Activated CD4-positive, alpha-beta T cell treated with anti-CD3 and anti-CD28 coated beads for 4 hours (primary cell): ENCODE data around the gene IFNLR1.
A peak's percentile ranks its signal among the peaks of the same experiment; 100 is the strongest.

Source experiments
- DNase-seq, 2 donors: peaks; one replicate each; pipeline ENCODE4 v3.0.0-alpha.2; 2020

Gene IFNLR1

GRCh38 chr1:24205345-24206082, 18.4 kb upstream of the IFNLR1 start:
- DNase-seq: no peak

DNA sequence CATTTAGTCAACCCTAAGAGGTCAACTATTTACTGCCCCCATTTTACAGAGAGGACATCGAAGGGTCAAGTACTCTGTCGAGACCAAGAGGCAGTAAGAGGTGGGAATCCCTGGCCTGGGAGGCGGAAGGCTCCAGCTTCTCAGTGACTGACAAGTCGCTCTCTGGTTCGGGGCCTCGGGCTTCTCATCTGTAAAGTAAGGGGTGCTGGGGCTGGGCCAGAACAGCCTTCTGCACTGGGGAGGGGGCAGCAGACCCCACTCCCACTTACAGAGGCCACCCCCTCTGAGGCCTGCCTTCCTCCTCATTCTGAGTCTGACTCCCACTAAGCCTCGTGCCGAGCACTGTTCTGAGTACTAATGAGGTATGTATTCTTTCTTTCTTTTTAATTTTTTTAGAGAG, 17.0 kb upstream of the IFNLR1 start:
- no peak for DNase-seq

- DNase-seq: no peak
Observed at GRCh38 chr1:24203404-24203803, 16.3 kb upstream of the IFNLR1 start.

GRCh38 chr1:24202987-24203386, 15.9 kb upstream of the IFNLR1 start:
- DNase-seq: no peak

DNA sequence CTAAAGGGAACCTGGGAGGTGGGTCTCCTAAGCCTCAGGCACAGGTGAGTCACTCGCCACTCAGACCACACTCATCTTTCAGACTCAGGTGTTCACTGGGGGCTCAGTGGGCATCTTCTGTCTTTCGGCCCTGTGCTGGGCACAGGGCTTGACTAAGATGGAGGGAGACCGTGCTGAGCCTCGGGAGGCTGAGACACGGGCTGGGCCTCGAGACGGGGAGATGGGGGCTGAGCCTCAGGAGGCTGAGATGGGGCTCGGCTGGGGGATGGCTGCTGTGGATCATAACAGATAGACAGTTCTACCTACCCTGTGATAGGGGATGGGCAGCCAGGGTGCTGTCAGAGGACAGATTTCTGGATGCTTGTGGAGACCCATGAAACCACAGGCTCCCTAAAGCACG, 15.5 kb upstream of the IFNLR1 start:
- no peak for DNase-seq

- peak; percentile 32 to 63 for DNase-seq
Observed at GRCh38 chr1:24201941-24202440, 14.9 kb upstream of the IFNLR1 start.

DNA sequence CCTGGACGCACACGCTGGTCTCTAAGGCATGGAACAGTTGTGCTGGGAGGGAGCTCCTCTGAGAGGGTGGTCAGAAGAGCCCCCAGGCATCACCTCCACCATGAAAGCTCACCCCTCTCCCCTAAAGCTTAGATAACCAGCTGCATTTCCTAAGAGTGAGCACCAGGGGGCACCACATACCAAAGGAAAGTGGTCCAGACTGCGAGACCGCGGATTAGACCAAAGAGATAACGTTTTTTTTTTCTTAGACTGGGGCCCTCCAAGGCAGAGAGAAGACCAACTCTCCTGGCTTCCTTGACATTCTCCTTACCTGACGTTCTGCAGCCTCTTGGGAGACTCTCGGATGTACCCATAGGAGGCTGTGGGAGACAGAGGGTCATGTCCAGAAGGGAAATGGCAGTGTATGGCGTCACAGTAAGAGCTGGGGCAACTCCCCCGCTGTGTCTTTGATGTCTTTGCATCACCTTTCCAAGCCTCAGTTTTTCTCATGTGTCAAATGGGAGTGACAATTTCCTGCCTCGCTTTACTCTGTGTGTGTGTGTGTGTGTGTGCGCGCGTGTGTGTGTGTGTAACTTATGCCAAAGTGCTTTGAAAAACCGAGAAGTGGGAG, 12.3 kb upstream of the IFNLR1 start:
- peak; percentile 69 to 79 for DNase-seq

- no peak for DNase-seq
Observed at GRCh38 chr1:24198766-24199165, 11.7 kb upstream of the IFNLR1 start.

DNA sequence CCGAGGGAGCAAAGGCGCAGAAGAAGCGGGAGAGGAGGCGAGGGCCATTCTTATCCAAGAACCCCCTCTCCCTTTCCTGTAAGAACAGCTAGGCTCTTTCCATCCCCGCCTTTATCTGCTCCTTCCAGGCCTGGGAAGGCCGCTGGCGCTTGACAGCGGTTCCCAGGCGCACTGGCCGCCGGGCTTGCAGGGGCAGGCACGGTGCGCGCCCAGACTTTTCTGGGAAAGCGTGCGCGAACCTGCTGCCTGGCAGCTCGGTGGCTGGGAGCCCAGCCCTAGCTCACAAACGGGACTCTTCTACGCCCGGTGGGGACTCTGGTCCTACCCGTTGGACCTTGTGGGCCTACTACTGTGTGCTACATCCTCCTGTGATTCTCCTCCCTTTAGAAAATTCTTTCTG, 8.8 kb upstream of the IFNLR1 start:
- DNase-seq: no peak

- DNase-seq: no peak
Observed at GRCh38 chr1:24195136-24195535, 8.0 kb upstream of the IFNLR1 start.

- no peak for DNase-seq
Observed at GRCh38 chr1:24193046-24193445, 6.0 kb upstream of the IFNLR1 start.

DNA sequence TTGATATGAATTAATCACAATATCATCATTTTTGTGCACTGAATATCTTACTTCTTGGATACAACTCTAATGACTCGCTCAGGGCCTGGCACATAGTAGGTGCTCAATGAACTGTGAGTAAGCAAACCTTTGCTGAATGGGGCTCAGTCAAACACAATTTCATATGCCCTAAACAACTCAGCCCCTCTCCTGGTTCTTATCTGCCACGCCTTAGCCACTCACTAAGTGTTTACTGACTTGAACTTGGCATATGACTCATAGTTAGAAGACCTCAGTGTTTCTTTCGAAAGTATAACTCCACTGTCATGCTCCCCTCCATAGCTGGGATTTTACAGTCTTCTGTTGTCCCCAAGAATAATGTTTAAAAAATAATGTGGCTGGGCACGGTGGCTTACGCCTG, 4.8 kb upstream of the IFNLR1 start:
- DNase-seq: peak; percentile 20 to 23

GRCh38 chr1:24190983-24191461, 3.9 kb upstream of the IFNLR1 start:
- no peak for DNase-seq

DNA sequence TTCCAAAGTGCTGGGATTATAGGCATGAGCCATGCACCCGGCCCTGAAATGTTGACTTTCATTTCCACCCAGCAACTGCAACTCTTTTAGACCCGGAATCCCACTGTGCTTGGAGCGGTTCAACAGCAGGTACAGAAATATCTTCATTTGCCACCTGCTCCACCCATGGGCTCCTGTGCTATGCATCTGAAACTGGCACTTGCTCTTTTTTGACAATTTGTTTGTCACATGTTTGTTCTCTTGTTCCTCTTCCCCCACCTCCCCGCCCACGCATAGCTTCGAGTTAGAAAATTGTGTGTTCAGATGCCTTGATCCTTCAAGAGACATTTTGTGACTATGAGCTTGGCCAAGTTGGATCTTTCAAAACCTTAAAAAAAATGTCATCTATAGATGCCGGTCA, 2.4 kb upstream of the IFNLR1 start:
- DNase-seq: peak; percentile 48 to 58

GRCh38 chr1:24186711-24186992, 437 bp downstream of the IFNLR1 start:
- DNase-seq: no peak

- DNase-seq: no peak
Observed at GRCh38 chr1:24186031-24186710, 918 bp downstream of the IFNLR1 start.

- DNase-seq: no peak
Observed at GRCh38 chr1:24185076-24185475, 2.0 kb downstream of the IFNLR1 start.

DNA sequence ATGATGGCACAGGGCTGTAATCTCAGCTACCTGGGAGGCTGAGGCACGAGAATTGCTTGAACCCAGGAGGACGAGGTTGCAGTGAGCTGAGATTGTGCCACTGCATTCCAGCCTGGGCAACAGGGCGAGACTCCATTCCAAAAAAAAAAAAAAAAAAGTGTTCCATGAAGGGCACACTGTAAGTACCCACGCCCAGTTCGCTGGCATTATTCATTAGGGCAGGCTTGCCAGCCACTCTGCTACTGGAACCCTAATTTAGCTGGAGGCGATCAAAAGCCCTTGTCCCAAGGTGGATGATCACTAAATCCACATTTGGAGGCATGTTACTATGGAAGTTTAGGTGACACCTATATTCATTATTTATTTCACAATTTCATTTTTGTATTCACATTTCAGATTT, 5.0 kb downstream of the IFNLR1 start:
- DNase-seq: no peak

DNA sequence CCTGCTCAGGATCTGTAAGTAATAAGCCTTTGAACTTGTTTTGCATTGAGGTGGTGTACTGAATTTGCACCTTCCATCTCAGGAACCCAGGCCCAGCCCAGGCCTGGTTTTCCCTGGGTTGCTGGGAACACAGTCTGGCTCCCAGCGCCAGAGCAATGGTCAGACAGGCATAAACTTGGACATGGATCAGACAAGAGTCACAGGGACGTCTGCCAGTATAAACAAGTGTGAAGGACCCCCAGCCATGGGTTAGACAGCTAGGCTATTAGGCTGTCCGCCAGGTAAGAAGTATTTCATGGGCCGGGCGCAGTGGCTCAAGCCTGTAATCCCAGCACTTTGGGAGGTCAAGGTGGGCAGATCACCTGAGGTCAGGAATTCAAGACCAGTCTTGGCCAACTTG, 5.5 kb downstream of the IFNLR1 start:
- no peak for DNase-seq

DNA sequence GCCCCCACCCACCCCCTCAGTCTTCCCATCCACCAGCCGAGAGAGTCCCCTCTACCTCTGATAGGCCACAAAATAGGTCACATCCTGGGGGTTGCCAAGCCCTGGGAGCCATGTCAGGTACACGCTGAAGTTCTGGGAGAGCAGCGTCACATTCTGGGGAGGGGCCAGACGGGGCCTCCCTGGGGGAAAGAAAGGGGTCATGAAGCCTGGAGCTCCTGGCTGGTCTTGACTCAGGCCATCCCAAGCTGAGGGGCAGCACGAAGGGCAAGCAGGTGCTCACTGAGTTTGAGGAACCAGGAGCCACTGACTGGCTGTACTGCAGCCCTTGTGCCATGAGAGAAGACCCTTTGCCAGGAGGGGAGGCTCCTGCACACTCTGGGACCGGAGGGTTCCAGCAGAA, 6.4 kb downstream of the IFNLR1 start:
- DNase-seq: no peak

- DNase-seq: no peak
Observed at GRCh38 chr1:24179251-24179840, 7.7 kb downstream of the IFNLR1 start.

GRCh38 chr1:24178407-24178806, 8.7 kb downstream of the IFNLR1 start:
- no peak for DNase-seq

DNA sequence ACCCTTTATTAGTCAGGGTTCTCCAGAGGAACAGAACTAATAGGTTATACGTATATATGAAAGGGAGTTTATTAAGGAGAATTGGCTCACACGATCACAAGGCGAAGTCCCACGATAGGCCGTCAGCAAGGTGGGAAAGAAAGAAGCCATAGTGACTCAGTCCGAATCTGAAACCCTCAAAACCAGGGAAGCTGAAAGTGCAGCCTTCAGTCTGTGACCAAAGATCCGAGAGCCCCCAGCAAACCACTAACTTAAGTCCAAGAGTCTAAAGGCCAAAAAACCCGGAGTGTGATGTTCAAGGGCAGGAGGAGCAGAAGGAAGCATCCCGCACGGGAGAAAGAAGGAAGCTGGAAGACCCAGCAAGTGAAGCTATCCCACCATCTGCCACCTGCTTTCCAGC, 9.9 kb downstream of the IFNLR1 start:
- DNase-seq: no peak
